Peyer's patch (tissue), 4 donors: ENCODE measurements around the gene FNBP1.

Experiments used
- POLR2A ChIP-seq, 2 donors: fragments of 450-650 bp; IDR thresholded peaks; one replicate each; pipeline ENCODE4 v1.5.1; 2017; ENCODE audit warnings: antibody characterized with exemption in 2 of 2, mild to moderate bottlenecking in 2 of 2, moderate library complexity in 2 of 2
- TF ChIP-seq, protein P1 (sequence below), 6 experiments: fragments of 450-650 bp in 4 of 6; fragments of 200-600 bp in 2 of 6; sonication (generic) in 1 of 6; IDR thresholded peaks; one replicate each; pipeline ENCODE4 v1.5.1; 2017 to 2019; ENCODE audit warnings: antibody characterized with exemption in 6 of 6, mild to moderate bottlenecking in 3 of 6, moderate library complexity in 1 of 6

DNA sequence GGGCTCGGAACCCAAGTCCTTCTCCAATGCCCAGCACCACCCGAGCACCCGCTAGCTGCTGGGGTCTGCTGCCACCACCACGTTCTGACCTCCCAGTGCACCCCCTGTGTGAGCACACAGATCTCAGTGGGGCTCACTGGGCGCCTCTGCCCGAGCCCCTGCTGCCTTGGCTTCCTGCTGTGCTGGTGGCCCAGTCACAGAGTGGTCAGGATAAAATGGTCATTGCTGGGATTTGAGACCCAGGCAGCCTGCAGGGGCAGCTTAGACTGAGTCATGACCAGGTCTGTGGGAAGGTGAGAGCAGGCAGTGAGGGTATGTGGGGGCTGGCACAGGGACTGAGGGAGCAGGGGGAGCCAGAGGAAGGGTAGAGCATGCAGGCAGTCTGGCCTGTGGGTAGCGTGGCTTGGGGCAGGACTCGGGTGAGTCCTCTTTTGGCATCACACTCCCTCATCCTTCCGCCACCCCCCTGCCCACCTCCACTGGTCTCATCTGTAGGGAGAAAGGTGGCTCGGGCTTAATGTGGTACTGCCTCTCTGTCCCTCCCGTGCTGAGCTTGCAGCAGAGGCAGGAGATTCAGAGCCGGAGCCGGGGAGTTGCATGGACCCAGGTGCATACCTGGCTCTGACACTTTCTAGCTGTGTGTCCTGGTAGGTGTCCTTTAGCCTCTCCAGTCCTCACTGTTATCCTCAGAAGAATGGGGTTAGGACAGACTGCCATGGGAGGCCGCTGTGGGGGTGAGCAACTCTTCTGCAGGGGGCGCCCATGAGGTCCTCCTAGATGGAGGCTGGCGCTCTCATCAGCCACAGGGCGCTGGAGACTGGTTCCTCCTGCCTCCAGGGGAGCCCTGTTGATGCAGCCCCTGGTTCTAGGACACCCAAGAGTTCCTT is 175.6 kb downstream of the FNBP1 start:
- no peak for TF ChIP-seq POLR2A (IDR thresholded peaks at IDR 0.05)
- TF ChIP-seq, protein P1, sequence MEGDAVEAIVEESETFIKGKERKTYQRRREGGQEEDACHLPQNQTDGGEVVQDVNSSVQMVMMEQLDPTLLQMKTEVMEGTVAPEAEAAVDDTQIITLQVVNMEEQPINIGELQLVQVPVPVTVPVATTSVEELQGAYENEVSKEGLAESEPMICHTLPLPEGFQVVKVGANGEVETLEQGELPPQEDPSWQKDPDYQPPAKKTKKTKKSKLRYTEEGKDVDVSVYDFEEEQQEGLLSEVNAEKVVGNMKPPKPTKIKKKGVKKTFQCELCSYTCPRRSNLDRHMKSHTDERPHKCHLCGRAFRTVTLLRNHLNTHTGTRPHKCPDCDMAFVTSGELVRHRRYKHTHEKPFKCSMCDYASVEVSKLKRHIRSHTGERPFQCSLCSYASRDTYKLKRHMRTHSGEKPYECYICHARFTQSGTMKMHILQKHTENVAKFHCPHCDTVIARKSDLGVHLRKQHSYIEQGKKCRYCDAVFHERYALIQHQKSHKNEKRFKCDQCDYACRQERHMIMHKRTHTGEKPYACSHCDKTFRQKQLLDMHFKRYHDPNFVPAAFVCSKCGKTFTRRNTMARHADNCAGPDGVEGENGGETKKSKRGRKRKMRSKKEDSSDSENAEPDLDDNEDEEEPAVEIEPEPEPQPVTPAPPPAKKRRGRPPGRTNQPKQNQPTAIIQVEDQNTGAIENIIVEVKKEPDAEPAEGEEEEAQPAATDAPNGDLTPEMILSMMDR (IDR thresholded peaks at IDR 0.05), result no peak
